ENCODE data around the gene WASF2. TPM values are rescaled to one million over a fixed set of nuclear protein-coding genes. Genes with fewer than 3 reads are reported as not detected.
"Not testable (repeated sequence)": the region's sequence is repeated elsewhere in the genome, so short reads cannot be mapped to it uniquely, and the experiment has no call there.

The WASF2 gene, protein sequence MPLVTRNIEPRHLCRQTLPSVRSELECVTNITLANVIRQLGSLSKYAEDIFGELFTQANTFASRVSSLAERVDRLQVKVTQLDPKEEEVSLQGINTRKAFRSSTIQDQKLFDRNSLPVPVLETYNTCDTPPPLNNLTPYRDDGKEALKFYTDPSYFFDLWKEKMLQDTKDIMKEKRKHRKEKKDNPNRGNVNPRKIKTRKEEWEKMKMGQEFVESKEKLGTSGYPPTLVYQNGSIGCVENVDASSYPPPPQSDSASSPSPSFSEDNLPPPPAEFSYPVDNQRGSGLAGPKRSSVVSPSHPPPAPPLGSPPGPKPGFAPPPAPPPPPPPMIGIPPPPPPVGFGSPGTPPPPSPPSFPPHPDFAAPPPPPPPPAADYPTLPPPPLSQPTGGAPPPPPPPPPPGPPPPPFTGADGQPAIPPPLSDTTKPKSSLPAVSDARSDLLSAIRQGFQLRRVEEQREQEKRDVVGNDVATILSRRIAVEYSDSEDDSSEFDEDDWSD
- total RNA-seq (2014; rRNA removed), result 20.7 and 32.4 TPM in 2 replicates
- Bru-seq, nascent RNA, result percentile 90 among the genes with signal in this experiment
- BruChase-seq, experiment 1, labeled RNA remaining after a 6-hour chase, result percentile 91 among the genes with signal in this experiment
- percentile 86 among the genes with signal in this experiment for BruChase-seq, experiment 2, labeled RNA remaining after a 2-hour chase
- long read RNA-seq, full-length matches to known transcripts, result 5 of 199 reads
- long read RNA-seq, partial matches to known transcripts, result 40 of 199 reads
- long read RNA-seq, other reads (novel, unspliced or antisense), result 154 of 199 reads

DNA sequence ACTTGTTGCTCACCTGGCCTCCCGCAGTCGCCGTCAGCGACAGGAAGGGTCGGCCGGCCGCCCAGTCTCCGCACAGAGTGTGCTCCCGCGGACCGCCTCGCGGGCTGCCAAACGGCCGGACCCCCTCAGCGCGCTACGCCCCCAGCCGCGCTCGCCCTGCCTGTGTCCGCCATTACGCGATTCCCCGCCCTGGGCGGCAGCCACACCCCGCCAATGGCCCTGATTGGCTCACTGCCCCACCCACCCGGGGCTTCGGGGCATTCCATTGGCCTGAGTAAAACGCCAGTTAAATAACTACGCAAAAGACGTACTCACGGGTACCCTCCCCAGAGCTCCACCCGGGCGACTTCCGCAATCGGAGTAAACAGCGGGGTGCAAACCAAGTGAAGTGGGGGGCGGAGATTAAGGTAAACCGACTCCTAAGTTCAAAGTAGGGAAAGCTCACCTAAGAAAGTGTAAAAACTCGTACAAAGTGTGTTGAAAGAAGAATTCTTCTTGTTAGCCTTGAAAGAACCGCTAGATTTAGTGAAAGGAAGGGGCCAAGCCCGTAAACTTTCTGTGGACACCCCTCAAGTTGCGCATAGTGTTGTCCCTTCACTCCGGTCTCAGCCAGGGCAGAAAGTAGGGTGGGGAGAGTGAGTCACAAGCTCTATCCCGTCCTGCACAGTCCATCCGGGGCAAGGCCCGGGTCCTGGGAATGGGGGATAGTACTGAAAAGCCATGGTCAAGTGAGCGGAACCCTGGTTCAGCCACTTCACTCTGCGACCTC, at the start of gene WASF2:
TSS of gene WASF2 (minus strand) at position 195 of the 769 bp plus-strand sequence. CDS start 61,277 bp downstream, outside the sequence.
- CTCF ChIA-PET, result interaction anchor here (0.6 to 0.7 kb wide), 2 partner anchors 80 to 223 kb away, joined by 4 to 12 read pairs; no protein-coding TSS in a partner anchor
- Histone ChIP-seq H3K27ac (ENCODE audit: low read length) (peak within 1 kb of the TSS; percentile 82), H3K79me2 (ENCODE audit: low read length) (peaks cover 43% of the 10 kb centered on the region), H3K27me3 (ENCODE audit: low read length) (no peaks in the 10 kb centered on the region), H3K9ac (ENCODE audit: low read length) (peak within 1 kb of the TSS; percentile 100), H4K20me1 (ENCODE audit: low read length) (peaks cover 23% of the 10 kb centered on the region), H3K36me3 (ENCODE audit: low read depth, low read length) (no peaks in the 10 kb centered on the region), H3K4me3 (ENCODE audit: low read length) (peak within 1 kb of the TSS; percentile 93), H2AFZ (ENCODE audit: low read length) (peak within 1 kb of the TSS; percentile 75), H3F3A (ENCODE audit: low read length, unreplicated experiment) (no peaks in the 10 kb centered on the region), H3K4me2 (ENCODE audit: low read length) (peak within 1 kb of the TSS; percentile 93), H3K4me1 (ENCODE audit: insufficient read depth, low read length) (peaks cover 17% of the 10 kb centered on the region), H3K9me2 (replicated peaks; ENCODE audit: low read length) (no peaks in the 10 kb centered on the region), H3K9me3 (ENCODE audit: low read length) (no peaks in the 10 kb centered on the region)
- BruUV-seq (replicated peaks), result no TSS peak
- POLR2A ChIA-PET (ENCODE audit: unreplicated experiment), result interaction anchor here (0.6 to 0.9 kb wide), 6 partner anchors 33 to 583 kb away, joined by 3 to 6 read pairs (median 3); no protein-coding TSS in a partner anchor
- intact Hi-C loops (cut with micrococcal nuclease), result loop anchor here (5.0 kb wide), 1 partner anchor 58 kb away; no protein-coding TSS in a partner anchor
- ATAC-seq (peak; percentile 91), DNase-seq (peak; percentile 98)
- TF ChIP-seq, protein P1, sequence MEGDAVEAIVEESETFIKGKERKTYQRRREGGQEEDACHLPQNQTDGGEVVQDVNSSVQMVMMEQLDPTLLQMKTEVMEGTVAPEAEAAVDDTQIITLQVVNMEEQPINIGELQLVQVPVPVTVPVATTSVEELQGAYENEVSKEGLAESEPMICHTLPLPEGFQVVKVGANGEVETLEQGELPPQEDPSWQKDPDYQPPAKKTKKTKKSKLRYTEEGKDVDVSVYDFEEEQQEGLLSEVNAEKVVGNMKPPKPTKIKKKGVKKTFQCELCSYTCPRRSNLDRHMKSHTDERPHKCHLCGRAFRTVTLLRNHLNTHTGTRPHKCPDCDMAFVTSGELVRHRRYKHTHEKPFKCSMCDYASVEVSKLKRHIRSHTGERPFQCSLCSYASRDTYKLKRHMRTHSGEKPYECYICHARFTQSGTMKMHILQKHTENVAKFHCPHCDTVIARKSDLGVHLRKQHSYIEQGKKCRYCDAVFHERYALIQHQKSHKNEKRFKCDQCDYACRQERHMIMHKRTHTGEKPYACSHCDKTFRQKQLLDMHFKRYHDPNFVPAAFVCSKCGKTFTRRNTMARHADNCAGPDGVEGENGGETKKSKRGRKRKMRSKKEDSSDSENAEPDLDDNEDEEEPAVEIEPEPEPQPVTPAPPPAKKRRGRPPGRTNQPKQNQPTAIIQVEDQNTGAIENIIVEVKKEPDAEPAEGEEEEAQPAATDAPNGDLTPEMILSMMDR (conservative IDR thresholded peaks at IDR 0.05; ENCODE audit: low read depth, low read length), result no peak
- no peak for TF ChIP-seq EZH2 (IDR thresholded peaks at IDR 0.05; ENCODE audit: low read length, unreplicated experiment)
- no peak for TF ChIP-seq EZH2phosphoT487 (IDR thresholded peaks at IDR 0.05; ENCODE audit: borderline replicate concordance, low read length)

DNA sequence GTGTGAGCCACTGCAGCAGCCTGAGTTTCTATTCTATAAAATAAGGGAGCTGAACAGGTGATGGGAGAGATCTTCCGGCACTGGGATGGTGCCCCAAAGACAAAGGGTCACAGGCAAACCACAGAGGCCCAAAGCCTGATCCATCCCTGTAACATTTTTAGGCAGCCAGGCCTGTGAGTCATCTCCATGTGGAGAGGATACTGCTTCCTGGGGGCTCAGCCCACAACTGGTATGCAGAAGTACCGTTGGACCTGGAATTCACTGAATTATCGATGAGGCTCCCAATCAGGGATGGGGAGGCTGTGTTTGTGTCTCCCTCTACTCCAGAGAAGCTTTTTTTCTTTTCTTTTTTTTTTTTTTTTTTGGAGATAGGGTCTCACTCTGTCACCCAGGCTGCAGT, 48.8 kb upstream of the WASF2 start:
- H4K20me1 ChIP-seq (ENCODE audit: low read length), result no peaks in the 10 kb centered on the region
- no peaks in the 10 kb centered on the region for H3K9me2 ChIP-seq (replicated peaks; ENCODE audit: low read length)
- BruUV-seq (replicated peaks), result no TSS peak
- peaks cover 7% of the 10 kb centered on the region; the same call in 1 of the 2 replicates for H3K36me3 ChIP-seq (ENCODE audit: low read depth, low read length)
- H3F3A ChIP-seq (ENCODE audit: low read length, unreplicated experiment), result peaks cover 21% of the 10 kb centered on the region
- H3K27ac ChIP-seq (ENCODE audit: low read length), result peak overlapping the region; percentile 100
- H3K9ac ChIP-seq (ENCODE audit: low read length), result peak overlapping the region; percentile 99
- intact Hi-C loops (cut with micrococcal nuclease), result no loop called here
- no peak overlapping the region for H3K4me3 ChIP-seq (ENCODE audit: low read length)
- H2AFZ ChIP-seq (ENCODE audit: low read length), result no peak overlapping the region
- DNase-seq (peak; percentile 92), ATAC-seq (peak; percentile 23)
- TF ChIP-seq EZH2phosphoT487 (IDR thresholded peaks at IDR 0.05; ENCODE audit: borderline replicate concordance, low read length) (no peak), EZH2 (IDR thresholded peaks at IDR 0.05; ENCODE audit: low read length, unreplicated experiment) (no peak)
- TF ChIP-seq, protein P1 (conservative IDR thresholded peaks at IDR 0.05; ENCODE audit: low read depth, low read length), result no peak
- ChIA-PET POLR2A (ENCODE audit: unreplicated experiment) (interaction anchor here (0.5 to 1.1 kb wide), 3 partner anchors 49 to 234 kb away, joined by 3 read pairs; partner anchors contain the start of genes STX12 and WASF2), CTCF (no interaction called here)
- H3K79me2 ChIP-seq (ENCODE audit: low read length), result peaks cover 21% of the 10 kb centered on the region
- H3K4me2 ChIP-seq (ENCODE audit: low read length), result peak overlapping the region; percentile 74
- peaks cover 66% of the 10 kb centered on the region for H3K4me1 ChIP-seq (ENCODE audit: insufficient read depth, low read length)
- H3K9me3 ChIP-seq (ENCODE audit: low read length), result no peaks in the 10 kb centered on the region
- H3K27me3 ChIP-seq (ENCODE audit: low read length), result no peaks in the 10 kb centered on the region

GRCh38 chr1:27538305-27538676, 48.3 kb upstream of the WASF2 start:
- H3K4me2 ChIP-seq (ENCODE audit: low read length), result peak overlapping the region; percentile 68
- POLR2A ChIA-PET (ENCODE audit: unreplicated experiment), result interaction anchor here (0.6 to 1.1 kb wide), 3 partner anchors 62 to 235 kb away, joined by 3 to 4 read pairs (median 3); partner anchors contain the start of gene STX12
- H3K9me3 ChIP-seq (ENCODE audit: low read length); BruUV-seq (replicated peaks); intact Hi-C loops (cut with micrococcal nuclease); H3K36me3 ChIP-seq (ENCODE audit: low read depth, low read length); H3K4me3 ChIP-seq (ENCODE audit: low read length); DNase-seq; CTCF ChIA-PET; H4K20me1 ChIP-seq (ENCODE audit: low read length); ATAC-seq; H2AFZ ChIP-seq (ENCODE audit: low read length); H3K27me3 ChIP-seq (ENCODE audit: low read length); H3K9me2 ChIP-seq (replicated peaks; ENCODE audit: low read length): not testable (repeated sequence)
- H3K79me2 ChIP-seq (ENCODE audit: low read length), result peaks cover 16% of the 10 kb centered on the region
- H3F3A ChIP-seq (ENCODE audit: low read length, unreplicated experiment), result peaks cover 21% of the 10 kb centered on the region
- H3K4me1 ChIP-seq (ENCODE audit: insufficient read depth, low read length), result peaks cover 61% of the 10 kb centered on the region
- peak overlapping the region; percentile 99 for H3K9ac ChIP-seq (ENCODE audit: low read length)
- peak overlapping the region; percentile 100 for H3K27ac ChIP-seq (ENCODE audit: low read length)

All from PC-3 (cell line).